GM23338 (cell line): ENCODE results near the gene PATE2. TPM values are rescaled to one million over a fixed set of nuclear protein-coding genes. Genes with fewer than 3 reads are reported as not detected.

Source experiments
- ATAC-seq: fragments of 200-7000 bp; cut with Tn5 transposase; 3 replicates; pipeline ENCODE4 v1.9.1; 2020
- DNase-seq: peaks from one replicate; pipeline ENCODE4 v3.0.0-alpha.2; 2015; ENCODE audit warnings: low spot score
- H2AFZ ChIP-seq: fragments of 200-600 bp; sonication (generic); 2 replicates; pipeline ENCODE4 v1.8.0; 2016; ENCODE audit warnings: antibody characterized with exemption, mild to moderate bottlenecking, moderate library complexity
- H3F3A ChIP-seq: fragments of 200-600 bp; sonication (generic); replicated peaks from 2 replicates; pipeline ENCODE4 v1.8.0; 2017; ENCODE audit warnings: antibody characterized with exemption, mixed run types, low read depth
- H3K27ac ChIP-seq: fragments of 200-600 bp; sonication (generic); 2 replicates; pipeline ENCODE4 v1.6.1; 2016; ENCODE audit warnings: low read depth
- H3K27me3 ChIP-seq: fragments of 200-600 bp; sonication (generic); 2 replicates; pipeline ENCODE4 v1.8.0; 2016; ENCODE audit warnings: mild to moderate bottlenecking, mixed run types, moderate library complexity; ENCODE audit not compliant: insufficient read depth
- H3K36me3 ChIP-seq: fragments of 200-600 bp; sonication (generic); 2 replicates; pipeline ENCODE4 v1.8.0; 2016; ENCODE audit warnings: mild to moderate bottlenecking; ENCODE audit not compliant: insufficient read depth
- H3K4me1 ChIP-seq: fragments of 200-600 bp; sonication (generic); 2 replicates; pipeline ENCODE4 v1.8.0; 2016; ENCODE audit warnings: mild to moderate bottlenecking, moderate library complexity; ENCODE audit not compliant: insufficient read depth
- H3K4me2 ChIP-seq: fragments of 200-600 bp; sonication (generic); 2 replicates; pipeline ENCODE4 v1.7.1; 2017; ENCODE audit warnings: mixed run types
- H3K4me3 ChIP-seq: fragments of 200-600 bp; sonication (generic); 2 replicates; pipeline ENCODE4 v1.6.1; 2016; ENCODE audit warnings: mixed run types
- H3K79me2 ChIP-seq: fragments of 200-600 bp; sonication (generic); replicated peaks from 2 replicates; pipeline ENCODE4 v1.8.0; 2017; ENCODE audit warnings: mild to moderate bottlenecking; ENCODE audit not compliant: insufficient read depth
- H3K9me2 ChIP-seq: fragments of 200-600 bp; sonication (generic); 2 replicates; pipeline ENCODE4 v1.8.0; 2017; ENCODE audit not compliant: insufficient read depth
- H4K20me1 ChIP-seq: fragments of 200-600 bp; sonication (generic); replicated peaks from 2 replicates; pipeline ENCODE4 v1.8.0; 2017; ENCODE audit warnings: mild to moderate bottlenecking; ENCODE audit not compliant: insufficient read depth
- H3K27ac Mint-ChIP-seq: 2 replicates; pipeline ENCODE4 v1.8.0; 2020; ENCODE audit warnings: inconsistent platforms, mild to moderate bottlenecking, moderate library complexity, mixed read lengths
- H3K27me3 Mint-ChIP-seq: 3 replicates; pipeline ENCODE4 v1.8.0; 2022; ENCODE audit warnings: low read depth, mild to moderate bottlenecking, moderate library complexity, mixed read lengths, inconsistent platforms; ENCODE audit not compliant: insufficient read depth, poor library complexity
- H3K36me3 Mint-ChIP-seq: 3 replicates; pipeline ENCODE4 v1.8.0; 2021; ENCODE audit warnings: low read depth, mild to moderate bottlenecking, inconsistent platforms, moderate library complexity, mixed read lengths
- H3K4me1 Mint-ChIP-seq: 3 replicates; pipeline ENCODE4 v1.8.0; 2020; ENCODE audit warnings: mild to moderate bottlenecking, inconsistent platforms, mixed read lengths
- H3K4me3 Mint-ChIP-seq: 3 replicates; pipeline ENCODE4 v1.8.0; 2021; ENCODE audit warnings: moderate library complexity, mild to moderate bottlenecking, inconsistent platforms, mixed read lengths
- H3K9me3 Mint-ChIP-seq: 3 replicates; pipeline ENCODE4 v1.8.0; 2020; ENCODE audit warnings: moderate library complexity, mild to moderate bottlenecking, inconsistent platforms, mixed read lengths
- CREB1 ChIP-seq: fragments of 250-450 bp; sonication (Bioruptor Pico); IDR thresholded peaks from 2 replicates; pipeline ENCODE4 v1.5.0; 2020; ENCODE audit warnings: low read depth, mild to moderate bottlenecking, moderate library complexity
- EZH2 ChIP-seq: fragments of 200-600 bp; sonication (generic); IDR thresholded peaks from one replicate; pipeline ENCODE4 v1.8.0; 2017; ENCODE audit warnings: antibody characterized with exemption, mild to moderate bottlenecking, low read depth; ENCODE audit not compliant: unreplicated experiment
- EZH2phosphoT487 ChIP-seq: fragments of 200-600 bp; sonication (generic); IDR thresholded peaks from one replicate; pipeline ENCODE4 v1.8.1; 2018; ENCODE audit warnings: antibody characterized with exemption; ENCODE audit not compliant: unreplicated experiment
- JUNB ChIP-seq: IDR thresholded peaks from one replicate; pipeline ENCODE4 v1.6.1; 2016; ENCODE audit warnings: antibody characterized with exemption; ENCODE audit not compliant: unreplicated experiment
- NANOG ChIP-seq: IDR thresholded peaks from 2 replicates; pipeline ENCODE4 v1.6.1; 2016; ENCODE audit warnings: antibody characterized with exemption, borderline replicate concordance
- POLR2AphosphoS5 ChIP-seq: IDR thresholded peaks from 2 replicates; pipeline ENCODE4 v1.6.1; 2016; ENCODE audit warnings: antibody characterized with exemption, low read depth
- STAT1 ChIP-seq: IDR thresholded peaks from one replicate; pipeline ENCODE4 v1.6.1; 2016; ENCODE audit warnings: antibody characterized with exemption; ENCODE audit not compliant: unreplicated experiment
- ZNF114 ChIP-seq: fragments of 250-450 bp; sonication (Bioruptor Pico); IDR thresholded peaks from 2 replicates; pipeline ENCODE4 v1.5.0; 2020; ENCODE audit warnings: mild to moderate bottlenecking, moderate library complexity
- ZNF331 ChIP-seq: fragments of 250-450 bp; sonication (Bioruptor Pico); IDR thresholded peaks from 2 replicates; pipeline ENCODE4 v1.5.0; 2020; ENCODE audit warnings: low read depth, mild to moderate bottlenecking, moderate library complexity
- polyA plus RNA-seq: library from polyadenylated mRNA; unstranded; fragments of >200 nt; fragmentation: Nextera tagmentation; extraction: Ambion mirVana; gene quantifications from 2 replicates; pipeline ENCODE4 v1.2.1, GENCODE V29; 2016
- total RNA-seq: library from RNA; depleted of rRNA; stranded (reverse); fragments of >200 nt; shearing (Covaris generic); gene quantifications from 2 replicates; pipeline ENCODE4 v1.2.3, GENCODE V29; 2014
- TF ChIP-seq, protein P1 (sequence below): fragments of 250-450 bp; sonication (Bioruptor Pico); IDR thresholded peaks from 2 replicates; pipeline ENCODE4 v1.5.0; 2020; ENCODE audit warnings: mild to moderate bottlenecking, moderate library complexity
- TF ChIP-seq, protein P2 (sequence below): IDR thresholded peaks from one replicate; pipeline ENCODE4 v1.6.1; 2018; ENCODE audit warnings: antibody characterized with exemption; ENCODE audit not compliant: unreplicated experiment
- TF ChIP-seq, protein P3 (sequence below): IDR thresholded peaks from 2 replicates; pipeline ENCODE4 v1.6.1; 2016; ENCODE audit warnings: antibody characterized with exemption
- TF ChIP-seq, protein P4 (sequence below), 2 experiments: fragments of 200-600 bp in 1 of 2; sonication (generic) in 1 of 2; conservative IDR thresholded peaks; 2 replicates each; pipeline versions ENCODE4 v1.5.1 to v1.6.1; 2016 to 2017; ENCODE audit warnings: antibody characterized with exemption in 2 of 2, low read depth in 2 of 2, mild to moderate bottlenecking in 2 of 2, moderate library complexity in 1 of 2

Gene PATE2
- total and polyA plus RNA-seq, 2 experiments from 2014 or later = 0.16 TPM; not detected in 1

DNA sequence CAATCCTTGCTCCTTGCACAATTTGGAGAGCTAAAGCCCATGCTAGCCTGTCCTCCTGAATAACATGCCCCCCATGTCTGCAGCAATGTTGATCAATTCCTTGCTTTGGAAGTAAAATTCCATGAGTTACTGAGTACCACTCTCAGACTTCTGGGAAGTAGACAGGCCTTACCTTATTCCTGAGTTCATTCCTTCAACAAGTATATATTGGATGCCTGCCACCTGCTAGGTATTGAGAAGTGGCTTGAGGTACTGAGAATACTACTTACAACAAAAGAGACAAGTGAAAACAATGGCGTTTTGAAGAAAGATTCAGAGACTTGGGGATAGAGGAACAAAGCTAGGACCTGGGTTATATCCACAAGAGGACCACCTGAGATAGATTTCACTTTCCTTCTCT lies 12.4 kb downstream of the PATE2 start:
- Histone ChIP-seq H4K20me1 (no peaks in the 10 kb centered on the region), H3F3A (no peaks in the 10 kb centered on the region), H3K9me2 (peaks cover 6% of the 10 kb centered on the region), H3K4me1 (no peaks in the 10 kb centered on the region), H3K79me2 (no peaks in the 10 kb centered on the region), H3K4me2 (no peak overlapping the region), H2AFZ (no peak overlapping the region), H3K4me3 (no peak overlapping the region), H3K27me3 (no peaks in the 10 kb centered on the region), H3K27ac (no peak overlapping the region), H3K36me3 (no peaks in the 10 kb centered on the region)
- no peaks in the 10 kb centered on the region for H3K27me3 Mint-ChIP-seq
- no peaks in the 10 kb centered on the region for H3K9me3 Mint-ChIP-seq
- H3K4me3 Mint-ChIP-seq = no peak overlapping the region
- no peak for ATAC-seq
- DNase-seq = no peak
- H3K27ac Mint-ChIP-seq = no peak overlapping the region
- H3K4me1 Mint-ChIP-seq = peaks cover 3% of the 10 kb centered on the region; the same call in 1 of the 3 replicates
- H3K36me3 Mint-ChIP-seq = no peaks in the 10 kb centered on the region
- TF ChIP-seq, protein P1, sequence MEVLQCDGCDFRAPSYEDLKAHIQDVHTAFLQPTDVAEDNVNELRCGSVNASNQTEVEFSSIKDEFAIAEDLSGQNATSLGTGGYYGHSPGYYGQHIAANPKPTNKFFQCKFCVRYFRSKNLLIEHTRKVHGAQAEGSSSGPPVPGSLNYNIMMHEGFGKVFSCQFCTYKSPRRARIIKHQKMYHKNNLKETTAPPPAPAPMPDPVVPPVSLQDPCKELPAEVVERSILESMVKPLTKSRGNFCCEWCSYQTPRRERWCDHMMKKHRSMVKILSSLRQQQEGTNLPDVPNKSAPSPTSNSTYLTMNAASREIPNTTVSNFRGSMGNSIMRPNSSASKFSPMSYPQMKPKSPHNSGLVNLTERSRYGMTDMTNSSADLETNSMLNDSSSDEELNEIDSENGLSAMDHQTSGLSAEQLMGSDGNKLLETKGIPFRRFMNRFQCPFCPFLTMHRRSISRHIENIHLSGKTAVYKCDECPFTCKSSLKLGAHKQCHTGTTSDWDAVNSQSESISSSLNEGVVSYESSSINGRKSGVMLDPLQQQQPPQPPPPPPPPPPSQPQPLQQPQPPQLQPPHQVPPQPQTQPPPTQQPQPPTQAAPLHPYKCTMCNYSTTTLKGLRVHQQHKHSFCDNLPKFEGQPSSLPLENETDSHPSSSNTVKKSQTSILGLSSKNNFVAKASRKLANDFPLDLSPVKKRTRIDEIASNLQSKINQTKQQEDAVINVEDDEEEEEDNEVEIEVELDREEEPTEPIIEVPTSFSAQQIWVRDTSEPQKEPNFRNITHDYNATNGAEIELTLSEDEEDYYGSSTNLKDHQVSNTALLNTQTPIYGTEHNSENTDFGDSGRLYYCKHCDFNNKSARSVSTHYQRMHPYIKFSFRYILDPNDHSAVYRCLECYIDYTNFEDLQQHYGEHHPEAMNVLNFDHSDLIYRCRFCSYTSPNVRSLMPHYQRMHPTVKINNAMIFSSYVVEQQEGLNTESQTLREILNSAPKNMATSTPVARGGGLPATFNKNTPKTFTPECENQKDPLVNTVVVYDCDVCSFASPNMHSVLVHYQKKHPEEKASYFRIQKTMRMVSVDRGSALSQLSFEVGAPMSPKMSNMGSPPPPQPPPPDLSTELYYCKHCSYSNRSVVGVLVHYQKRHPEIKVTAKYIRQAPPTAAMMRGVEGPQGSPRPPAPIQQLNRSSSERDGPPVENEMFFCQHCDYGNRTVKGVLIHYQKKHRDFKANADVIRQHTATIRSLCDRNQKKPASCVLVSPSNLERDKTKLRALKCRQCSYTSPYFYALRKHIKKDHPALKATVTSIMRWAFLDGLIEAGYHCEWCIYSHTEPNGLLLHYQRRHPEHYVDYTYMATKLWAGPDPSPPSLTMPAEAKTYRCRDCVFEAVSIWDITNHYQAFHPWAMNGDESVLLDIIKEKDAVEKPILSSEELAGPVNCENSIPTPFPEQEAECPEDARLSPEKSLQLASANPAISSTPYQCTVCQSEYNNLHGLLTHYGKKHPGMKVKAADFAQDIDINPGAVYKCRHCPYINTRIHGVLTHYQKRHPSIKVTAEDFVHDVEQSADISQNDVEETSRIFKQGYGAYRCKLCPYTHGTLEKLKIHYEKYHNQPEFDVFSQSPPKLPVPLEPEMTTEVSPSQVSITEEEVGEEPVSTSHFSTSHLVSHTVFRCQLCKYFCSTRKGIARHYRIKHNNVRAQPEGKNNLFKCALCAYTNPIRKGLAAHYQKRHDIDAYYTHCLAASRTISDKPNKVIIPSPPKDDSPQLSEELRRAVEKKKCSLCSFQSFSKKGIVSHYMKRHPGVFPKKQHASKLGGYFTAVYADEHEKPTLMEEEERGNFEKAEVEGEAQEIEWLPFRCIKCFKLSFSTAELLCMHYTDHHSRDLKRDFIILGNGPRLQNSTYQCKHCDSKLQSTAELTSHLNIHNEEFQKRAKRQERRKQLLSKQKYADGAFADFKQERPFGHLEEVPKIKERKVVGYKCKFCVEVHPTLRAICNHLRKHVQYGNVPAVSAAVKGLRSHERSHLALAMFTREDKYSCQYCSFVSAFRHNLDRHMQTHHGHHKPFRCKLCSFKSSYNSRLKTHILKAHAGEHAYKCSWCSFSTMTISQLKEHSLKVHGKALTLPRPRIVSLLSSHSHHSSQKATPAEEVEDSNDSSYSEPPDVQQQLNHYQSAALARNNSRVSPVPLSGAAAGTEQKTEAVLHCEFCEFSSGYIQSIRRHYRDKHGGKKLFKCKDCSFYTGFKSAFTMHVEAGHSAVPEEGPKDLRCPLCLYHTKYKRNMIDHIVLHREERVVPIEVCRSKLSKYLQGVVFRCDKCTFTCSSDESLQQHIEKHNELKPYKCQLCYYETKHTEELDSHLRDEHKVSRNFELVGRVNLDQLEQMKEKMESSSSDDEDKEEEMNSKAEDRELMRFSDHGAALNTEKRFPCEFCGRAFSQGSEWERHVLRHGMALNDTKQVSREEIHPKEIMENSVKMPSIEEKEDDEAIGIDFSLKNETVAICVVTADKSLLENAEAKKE (CRISPR knock-in tag) = no peak
- no peak for TF ChIP-seq ZNF331 (CRISPR knock-in tag)
- no peak for TF ChIP-seq EZH2phosphoT487
- no peak for TF ChIP-seq POLR2AphosphoS5
- TF ChIP-seq, protein P2, sequence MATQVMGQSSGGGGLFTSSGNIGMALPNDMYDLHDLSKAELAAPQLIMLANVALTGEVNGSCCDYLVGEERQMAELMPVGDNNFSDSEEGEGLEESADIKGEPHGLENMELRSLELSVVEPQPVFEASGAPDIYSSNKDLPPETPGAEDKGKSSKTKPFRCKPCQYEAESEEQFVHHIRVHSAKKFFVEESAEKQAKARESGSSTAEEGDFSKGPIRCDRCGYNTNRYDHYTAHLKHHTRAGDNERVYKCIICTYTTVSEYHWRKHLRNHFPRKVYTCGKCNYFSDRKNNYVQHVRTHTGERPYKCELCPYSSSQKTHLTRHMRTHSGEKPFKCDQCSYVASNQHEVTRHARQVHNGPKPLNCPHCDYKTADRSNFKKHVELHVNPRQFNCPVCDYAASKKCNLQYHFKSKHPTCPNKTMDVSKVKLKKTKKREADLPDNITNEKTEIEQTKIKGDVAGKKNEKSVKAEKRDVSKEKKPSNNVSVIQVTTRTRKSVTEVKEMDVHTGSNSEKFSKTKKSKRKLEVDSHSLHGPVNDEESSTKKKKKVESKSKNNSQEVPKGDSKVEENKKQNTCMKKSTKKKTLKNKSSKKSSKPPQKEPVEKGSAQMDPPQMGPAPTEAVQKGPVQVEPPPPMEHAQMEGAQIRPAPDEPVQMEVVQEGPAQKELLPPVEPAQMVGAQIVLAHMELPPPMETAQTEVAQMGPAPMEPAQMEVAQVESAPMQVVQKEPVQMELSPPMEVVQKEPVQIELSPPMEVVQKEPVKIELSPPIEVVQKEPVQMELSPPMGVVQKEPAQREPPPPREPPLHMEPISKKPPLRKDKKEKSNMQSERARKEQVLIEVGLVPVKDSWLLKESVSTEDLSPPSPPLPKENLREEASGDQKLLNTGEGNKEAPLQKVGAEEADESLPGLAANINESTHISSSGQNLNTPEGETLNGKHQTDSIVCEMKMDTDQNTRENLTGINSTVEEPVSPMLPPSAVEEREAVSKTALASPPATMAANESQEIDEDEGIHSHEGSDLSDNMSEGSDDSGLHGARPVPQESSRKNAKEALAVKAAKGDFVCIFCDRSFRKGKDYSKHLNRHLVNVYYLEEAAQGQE = no peak
- no peak for TF ChIP-seq STAT1
- TF ChIP-seq CREB1 (CRISPR knock-in tag) = no peak
- no peak for TF ChIP-seq JUNB
- TF ChIP-seq EZH2 = no peak
- TF ChIP-seq, protein P3, sequence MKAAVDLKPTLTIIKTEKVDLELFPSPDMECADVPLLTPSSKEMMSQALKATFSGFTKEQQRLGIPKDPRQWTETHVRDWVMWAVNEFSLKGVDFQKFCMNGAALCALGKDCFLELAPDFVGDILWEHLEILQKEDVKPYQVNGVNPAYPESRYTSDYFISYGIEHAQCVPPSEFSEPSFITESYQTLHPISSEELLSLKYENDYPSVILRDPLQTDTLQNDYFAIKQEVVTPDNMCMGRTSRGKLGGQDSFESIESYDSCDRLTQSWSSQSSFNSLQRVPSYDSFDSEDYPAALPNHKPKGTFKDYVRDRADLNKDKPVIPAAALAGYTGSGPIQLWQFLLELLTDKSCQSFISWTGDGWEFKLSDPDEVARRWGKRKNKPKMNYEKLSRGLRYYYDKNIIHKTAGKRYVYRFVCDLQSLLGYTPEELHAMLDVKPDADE = no peak
- TF ChIP-seq ZNF114 (CRISPR knock-in tag) = no peak
- TF ChIP-seq, protein P4, sequence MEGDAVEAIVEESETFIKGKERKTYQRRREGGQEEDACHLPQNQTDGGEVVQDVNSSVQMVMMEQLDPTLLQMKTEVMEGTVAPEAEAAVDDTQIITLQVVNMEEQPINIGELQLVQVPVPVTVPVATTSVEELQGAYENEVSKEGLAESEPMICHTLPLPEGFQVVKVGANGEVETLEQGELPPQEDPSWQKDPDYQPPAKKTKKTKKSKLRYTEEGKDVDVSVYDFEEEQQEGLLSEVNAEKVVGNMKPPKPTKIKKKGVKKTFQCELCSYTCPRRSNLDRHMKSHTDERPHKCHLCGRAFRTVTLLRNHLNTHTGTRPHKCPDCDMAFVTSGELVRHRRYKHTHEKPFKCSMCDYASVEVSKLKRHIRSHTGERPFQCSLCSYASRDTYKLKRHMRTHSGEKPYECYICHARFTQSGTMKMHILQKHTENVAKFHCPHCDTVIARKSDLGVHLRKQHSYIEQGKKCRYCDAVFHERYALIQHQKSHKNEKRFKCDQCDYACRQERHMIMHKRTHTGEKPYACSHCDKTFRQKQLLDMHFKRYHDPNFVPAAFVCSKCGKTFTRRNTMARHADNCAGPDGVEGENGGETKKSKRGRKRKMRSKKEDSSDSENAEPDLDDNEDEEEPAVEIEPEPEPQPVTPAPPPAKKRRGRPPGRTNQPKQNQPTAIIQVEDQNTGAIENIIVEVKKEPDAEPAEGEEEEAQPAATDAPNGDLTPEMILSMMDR (conservative IDR thresholded peaks at IDR 0.05; ENCODE audit: low read depth in 2 of 2) = no peak
- no peak for TF ChIP-seq NANOG
